ENCODE measurements around the gene RASL10A. TPM values are rescaled to one million over a fixed set of nuclear protein-coding genes. Genes with fewer than 3 reads are reported as not detected.

Gene RASL10A
- total and polyA plus RNA-seq, 9 of the 15 experiments (the other 6 are each of a cell fraction or from before 2014, with no cell fraction given), result 0.17 to 1.2 (median 0.45) TPM; not detected in 3

DNA sequence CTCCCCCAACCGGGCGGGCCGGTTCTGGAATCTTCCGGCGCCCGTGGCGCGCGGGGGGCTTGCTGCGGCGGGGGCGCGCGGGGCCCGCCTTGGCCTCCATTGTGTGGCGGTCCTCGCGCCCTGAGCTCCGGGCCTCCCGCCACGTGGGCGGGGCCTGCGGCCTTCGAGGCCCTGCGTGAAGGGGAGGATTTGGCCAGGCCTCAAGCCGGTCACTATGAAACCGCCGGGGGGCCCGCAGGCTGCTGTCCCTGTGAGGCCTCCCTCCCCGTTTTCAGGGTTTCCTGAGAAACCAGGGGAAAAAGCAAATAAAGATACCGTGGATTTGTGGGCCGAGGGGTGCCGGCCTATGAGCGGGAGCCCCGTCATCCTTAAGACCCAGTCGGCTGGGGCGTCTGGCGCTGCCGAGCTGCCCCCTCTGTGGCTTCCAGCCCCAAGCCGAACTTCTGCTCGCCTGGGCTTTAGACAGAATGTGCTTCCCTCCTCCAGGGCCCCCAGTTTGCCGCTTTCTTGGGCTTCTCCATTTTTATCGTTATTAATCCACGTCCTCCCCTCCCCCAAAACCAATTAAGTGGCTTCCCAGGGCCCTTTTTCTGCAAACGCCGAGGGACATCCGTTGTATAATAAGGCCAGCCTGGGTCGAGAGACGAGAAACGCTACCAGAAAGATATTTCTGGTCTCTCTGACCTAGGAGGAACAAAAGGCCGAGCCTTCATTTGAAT lies 46.8 kb downstream of the RASL10A start (continued):
- TF ChIP-seq, protein P1, sequence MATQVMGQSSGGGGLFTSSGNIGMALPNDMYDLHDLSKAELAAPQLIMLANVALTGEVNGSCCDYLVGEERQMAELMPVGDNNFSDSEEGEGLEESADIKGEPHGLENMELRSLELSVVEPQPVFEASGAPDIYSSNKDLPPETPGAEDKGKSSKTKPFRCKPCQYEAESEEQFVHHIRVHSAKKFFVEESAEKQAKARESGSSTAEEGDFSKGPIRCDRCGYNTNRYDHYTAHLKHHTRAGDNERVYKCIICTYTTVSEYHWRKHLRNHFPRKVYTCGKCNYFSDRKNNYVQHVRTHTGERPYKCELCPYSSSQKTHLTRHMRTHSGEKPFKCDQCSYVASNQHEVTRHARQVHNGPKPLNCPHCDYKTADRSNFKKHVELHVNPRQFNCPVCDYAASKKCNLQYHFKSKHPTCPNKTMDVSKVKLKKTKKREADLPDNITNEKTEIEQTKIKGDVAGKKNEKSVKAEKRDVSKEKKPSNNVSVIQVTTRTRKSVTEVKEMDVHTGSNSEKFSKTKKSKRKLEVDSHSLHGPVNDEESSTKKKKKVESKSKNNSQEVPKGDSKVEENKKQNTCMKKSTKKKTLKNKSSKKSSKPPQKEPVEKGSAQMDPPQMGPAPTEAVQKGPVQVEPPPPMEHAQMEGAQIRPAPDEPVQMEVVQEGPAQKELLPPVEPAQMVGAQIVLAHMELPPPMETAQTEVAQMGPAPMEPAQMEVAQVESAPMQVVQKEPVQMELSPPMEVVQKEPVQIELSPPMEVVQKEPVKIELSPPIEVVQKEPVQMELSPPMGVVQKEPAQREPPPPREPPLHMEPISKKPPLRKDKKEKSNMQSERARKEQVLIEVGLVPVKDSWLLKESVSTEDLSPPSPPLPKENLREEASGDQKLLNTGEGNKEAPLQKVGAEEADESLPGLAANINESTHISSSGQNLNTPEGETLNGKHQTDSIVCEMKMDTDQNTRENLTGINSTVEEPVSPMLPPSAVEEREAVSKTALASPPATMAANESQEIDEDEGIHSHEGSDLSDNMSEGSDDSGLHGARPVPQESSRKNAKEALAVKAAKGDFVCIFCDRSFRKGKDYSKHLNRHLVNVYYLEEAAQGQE (IDR thresholded peaks at IDR 0.05; ENCODE audit: borderline replicate concordance), result 0 out of 2 replicates have a peak, but pooled peaks have one; percentile 3
- TF ChIP-seq, protein P1 (CRISPR knock-in tag; IDR thresholded peaks at IDR 0.05; ENCODE audit: low read depth), result no peak
- TF ChIP-seq ZNF695 (CRISPR knock-in tag; IDR thresholded peaks at IDR 0.05), result no peak
- TF ChIP-seq GATAD2B (IDR thresholded peaks at IDR 0.05; ENCODE audit: borderline replicate concordance), result 0 out of 2 replicates have a peak, but pooled peaks have one; percentile 32
- TF ChIP-seq ZBTB49 (CRISPR knock-in tag; IDR thresholded peaks at IDR 0.05; ENCODE audit: borderline replicate concordance), result 0 out of 2 replicates have a peak, but pooled peaks have one; percentile 26
- TF ChIP-seq ERF (CRISPR knock-in tag; IDR thresholded peaks at IDR 0.05), result peak; percentile 57; the same call in 1 of the 2 replicates
- TF ChIP-seq CSDE1 (IDR thresholded peaks at IDR 0.05), result no peak
- peak; percentile 76 for TF ChIP-seq U2AF1 (optimal IDR thresholded peaks at IDR 0.05; ENCODE audit: low read depth, low read length)
- peak; percentile 41 for TF ChIP-seq RBM25 (IDR thresholded peaks at IDR 0.05; ENCODE audit: low read depth, low read length, severe bottlenecking)
- no peak for TF ChIP-seq NR4A1 (CRISPR knock-in tag; IDR thresholded peaks at IDR 0.05)
- 0 out of 2 replicates have a peak, but pooled peaks have one; percentile 19 for TF ChIP-seq NR4A1 (tag; IDR thresholded peaks at IDR 0.05)
- TF ChIP-seq SRSF1 (IDR thresholded peaks at IDR 0.05; ENCODE audit: low read depth, low read length), result 0 out of 2 replicates have a peak, but pooled peaks have one; percentile 13
- TF ChIP-seq MAX (CRISPR knock-in tag; IDR thresholded peaks at IDR 0.05), result peak; percentile 49; the same call in 1 of the 2 replicates

Data from K562 (cell line).